CD14-positive monocyte (primary cell): ENCODE measurements around the gene FSTL1. TPM values are rescaled to one million over a fixed set of nuclear protein-coding genes. Genes with fewer than 3 reads are reported as not detected.

Source experiments
- DNase-seq, 3 donors: peaks; one replicate each; pipeline ENCODE4 v3.0.0-alpha.2; 2011 to 2022
- H2AFZ ChIP-seq: 2 replicates; pipeline ENCODE4 v1.6.0; 2012; ENCODE audit warnings: mild to moderate bottlenecking, low read depth, low read length, inconsistent platforms; ENCODE audit not compliant: insufficient read depth, poor library complexity, severe bottlenecking
- H3K27ac ChIP-seq, 2 donors: 1 replicate in 1 of 2; 2 replicates in 1 of 2; pipeline ENCODE4 v1.5.1; 2012 to 2013; ENCODE audit warnings: low read length in 2 of 2, control low read depth in 1 of 2, inconsistent platforms in 1 of 2, low read depth in 1 of 2, mild to moderate bottlenecking in 1 of 2
- H3K27me3 ChIP-seq, 2 donors: one replicate each; pipeline versions ENCODE4 v1.6.0 to v1.6.1; 2011 to 2013; ENCODE audit warnings: low read length in 2 of 2; ENCODE audit not compliant: control insufficient read depth in 2 of 2, insufficient read depth in 2 of 2
- H3K36me3 ChIP-seq, 2 donors: replicated peaks in 1 of 2; 1 replicate in 1 of 2; 2 replicates in 1 of 2; pipeline versions ENCODE4 v1.5.1 to v1.6.1; 2012 to 2013; ENCODE audit warnings: low read length in 2 of 2, control low read depth in 1 of 2, inconsistent platforms in 1 of 2, mild to moderate bottlenecking in 1 of 2; ENCODE audit not compliant: insufficient read depth in 2 of 2, control insufficient read depth in 1 of 2
- H3K4me1 ChIP-seq, 2 donors: 1 replicate in 1 of 2; 2 replicates in 1 of 2; pipeline versions ENCODE4 v1.5.1 to v1.6.1; 2012 to 2013; ENCODE audit warnings: low read length in 2 of 2, control low read depth in 1 of 2, inconsistent platforms in 1 of 2, mild to moderate bottlenecking in 1 of 2, moderate library complexity in 1 of 2; ENCODE audit not compliant: insufficient read depth in 2 of 2, control insufficient read depth in 1 of 2
- H3K4me2 ChIP-seq: replicated peaks from 2 replicates; pipeline ENCODE3; 2012; ENCODE audit warnings: low read length, moderate library complexity, mild to moderate bottlenecking; ENCODE audit not compliant: poor library complexity, severe bottlenecking; ENCODE audit errors: extremely low read depth
- H3K4me3 ChIP-seq, 3 experiments: fragments of 200-600 bp in 1 of 3; sonication (generic) in 1 of 3; replicated peaks in 1 of 3; 1 replicate in 2 of 3; 2 replicates in 1 of 3; pipeline ENCODE4 v1.5.1; 2011 to 2013; ENCODE audit warnings: low read length in 3 of 3, mild to moderate bottlenecking in 3 of 3, control low read depth in 2 of 3, low read depth in 2 of 3, inconsistent platforms in 1 of 3, moderate library complexity in 1 of 3
- H3K79me2 ChIP-seq: 2 replicates; pipeline ENCODE4 v1.6.0; 2012; ENCODE audit warnings: mild to moderate bottlenecking, control low read depth, inconsistent platforms, low read length, moderate library complexity; ENCODE audit not compliant: insufficient read depth
- H3K9ac ChIP-seq: 2 replicates; pipeline ENCODE4 v1.6.0; 2017; ENCODE audit warnings: low read length, mild to moderate bottlenecking; ENCODE audit not compliant: insufficient read depth, poor library complexity, severe bottlenecking
- H3K9me3 ChIP-seq, 2 donors: replicated peaks in 1 of 2; 1 replicate in 1 of 2; 2 replicates in 1 of 2; pipeline versions ENCODE4 v1.5.1 to v1.6.1; 2012 to 2013; ENCODE audit warnings: low read length in 2 of 2, control low read depth in 1 of 2; ENCODE audit not compliant: control insufficient read depth in 1 of 2, insufficient read depth in 1 of 2
- H4K20me1 ChIP-seq: 2 replicates; pipeline ENCODE4 v1.6.0; 2012; ENCODE audit warnings: mild to moderate bottlenecking, low read length, control low read depth, moderate library complexity; ENCODE audit not compliant: insufficient read depth
- H3K27ac Mint-ChIP-seq, 7 donors: one replicate each; pipeline ENCODE4 v1.8.0; 2020; ENCODE audit warnings: mild to moderate bottlenecking in 7 of 7, mixed read lengths in 7 of 7, moderate library complexity in 6 of 7, inconsistent platforms in 2 of 7
- H3K27me3 Mint-ChIP-seq, 3 donors: one replicate each; pipeline ENCODE4 v1.8.0; 2021 to 2022; ENCODE audit warnings: low read depth in 3 of 3, mild to moderate bottlenecking in 3 of 3, mixed read lengths in 3 of 3, moderate library complexity in 3 of 3, inconsistent platforms in 1 of 3
- H3K36me3 Mint-ChIP-seq, 2 donors: one replicate each; pipeline ENCODE4 v1.8.0; 2020; ENCODE audit warnings: mixed read lengths in 2 of 2, inconsistent platforms in 1 of 2, mild to moderate bottlenecking in 1 of 2
- H3K4me1 Mint-ChIP-seq: one replicate; pipeline ENCODE4 v1.8.0; 2020; ENCODE audit warnings: mild to moderate bottlenecking, mixed read lengths
- H3K4me3 Mint-ChIP-seq, 2 donors: one replicate each; pipeline ENCODE4 v1.8.0; 2020; ENCODE audit warnings: mild to moderate bottlenecking in 2 of 2, mixed read lengths in 2 of 2, moderate library complexity in 1 of 2
- H3K9me3 Mint-ChIP-seq, 7 donors: one replicate each; pipeline ENCODE4 v1.8.0; 2020 to 2022; ENCODE audit warnings: mixed read lengths in 7 of 7, mild to moderate bottlenecking in 6 of 7, moderate library complexity in 6 of 7, inconsistent platforms in 2 of 7
- CTCF ChIP-seq: fragments of 200-600 bp; IDR thresholded peaks from one replicate; pipeline ENCODE4 v1.8.0; 2022; ENCODE audit warnings: antibody characterized with exemption, mild to moderate bottlenecking
- WGBS: methylation state at CpG from one replicate; pipeline ENCODE4 v1.1.5; 2013; ENCODE audit warnings: missing lambda C conversion rate; ENCODE audit not compliant: insufficient coverage; 5-methylcytosine and 5-hydroxymethylcytosine counted together
- intact Hi-C, 2 donors: fragments of 100-400 bp; cut with micrococcal nuclease; formaldehyde crosslinking; loops; one replicate each; pipeline versions ENCODE4 v1.15.0 to v1.15.1; 2023
- polyA plus RNA-seq, 3 donors: library from polyadenylated mRNA; depleted of rRNA in 1 of 3; unstranded in 2 of 3; stranded (reverse) in 1 of 3; fragments of 300-500 nt in 2 of 3; fragments of >200 nt in 1 of 3; fragmentation: Illumina TruSeq in 2 of 3; gene quantifications; 1 replicate in 2 of 3; 2 replicates in 1 of 3; pipeline ENCODE4 v1.2.3, GENCODE V29; 2012 to 2021

Gene FSTL1
- polyA plus RNA-seq, 3 donors = 0.13 to 0.44 (median 0.29) TPM

- Histone ChIP-seq H3K9ac (no peak overlapping the region), H3K27ac (no peak overlapping the region), H3K4me3 (no peak overlapping the region), H3K27me3 (peaks cover 0 to 3% of the 10 kb centered on the region in 2 donors), H3K79me2 (no peaks in the 10 kb centered on the region), H3K36me3 (peaks cover 0 to 4% of the 10 kb centered on the region in 2 donors), H4K20me1 (no peaks in the 10 kb centered on the region), H2AFZ (no peak overlapping the region), H3K4me2 (no peak overlapping the region), H3K4me1 (no peaks in the 10 kb centered on the region), H3K9me3 (no peaks in the 10 kb centered on the region)
- Mint-ChIP-seq H3K36me3 (no peaks in the 10 kb centered on the region), H3K27me3 (peaks cover 4 to 9% (median 6%) of the 10 kb centered on the region in 3 donors), H3K9me3 (no peaks in the 10 kb centered on the region), H3K4me3 (no peak overlapping the region), H3K27ac (no peak overlapping the region), H3K4me1 (no peaks in the 10 kb centered on the region)
- no CpG with 5 or more reads among the region's 1 CpG for WGBS
- no peak for TF ChIP-seq CTCF
- intact Hi-C loops = no loop called here
- no peak for DNase-seq
These were observed 86.7 kb downstream of the FSTL1 start for GRCh38 chr3:120364101-120364500.

GRCh38 chr3:120357807-120358206 is 93.0 kb downstream of the FSTL1 start:
- H3K4me1 ChIP-seq = no peaks in the 10 kb centered on the region
- H3K27me3 Mint-ChIP-seq = peaks cover 0 to 1% (median 1%) of the 10 kb centered on the region in 3 donors
- H3K4me3 Mint-ChIP-seq = no peak overlapping the region
- no peaks in the 10 kb centered on the region for H3K36me3 Mint-ChIP-seq
- no peaks in the 10 kb centered on the region for H3K36me3 ChIP-seq
- no peak for DNase-seq
- intact Hi-C loops = loop anchor here in 1 of 2 donors (10.0 kb wide), 1 partner anchor 263 kb away; the partner anchor contains the start of gene GSK3B
- H3K27ac Mint-ChIP-seq = no peak overlapping the region
- no peak for TF ChIP-seq CTCF
- H3K79me2 ChIP-seq = no peaks in the 10 kb centered on the region
- no peaks in the 10 kb centered on the region for H3K27me3 ChIP-seq
- no peak overlapping the region for H3K4me3 ChIP-seq
- H3K9me3 ChIP-seq = no peaks in the 10 kb centered on the region
- no peak overlapping the region for H3K27ac ChIP-seq
- H3K4me1 Mint-ChIP-seq = peaks cover 8% of the 10 kb centered on the region
- H4K20me1 ChIP-seq = no peaks in the 10 kb centered on the region
- peaks cover 0 to 2% (median 0%) of the 10 kb centered on the region in 7 donors for H3K9me3 Mint-ChIP-seq
- no peak overlapping the region for H2AFZ ChIP-seq
- no peak overlapping the region for H3K4me2 ChIP-seq
- H3K9ac ChIP-seq = no peak overlapping the region
